Measurements from ENCODE around the gene DOP1A.

DNA sequence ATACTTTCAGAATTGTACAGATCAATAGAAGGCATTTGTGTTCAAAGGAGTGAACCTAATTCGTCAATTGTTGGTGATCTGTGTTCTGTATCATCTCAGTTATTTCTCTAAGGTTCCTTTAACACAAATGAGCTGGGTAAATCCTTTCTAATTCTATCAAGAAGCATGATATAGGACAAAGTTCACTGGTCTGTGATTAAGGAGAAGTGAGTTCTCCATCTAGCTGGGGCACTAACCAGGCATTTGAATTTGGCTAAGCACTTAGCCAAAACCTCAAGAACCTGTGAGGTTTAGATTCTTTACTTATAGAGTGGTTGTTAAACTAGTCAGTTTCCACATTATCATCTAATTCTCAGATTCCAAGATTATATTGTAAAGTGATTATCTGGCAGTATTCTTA lies 50.3 kb downstream of the DOP1A start:
- no peak for TF ChIP-seq EZH2 (IDR thresholded peaks at IDR 0.05; ENCODE audit: borderline replicate concordance, insufficient read depth, low read depth, low read length, poor library complexity, severe bottlenecking)
- TF ChIP-seq, protein P1, sequence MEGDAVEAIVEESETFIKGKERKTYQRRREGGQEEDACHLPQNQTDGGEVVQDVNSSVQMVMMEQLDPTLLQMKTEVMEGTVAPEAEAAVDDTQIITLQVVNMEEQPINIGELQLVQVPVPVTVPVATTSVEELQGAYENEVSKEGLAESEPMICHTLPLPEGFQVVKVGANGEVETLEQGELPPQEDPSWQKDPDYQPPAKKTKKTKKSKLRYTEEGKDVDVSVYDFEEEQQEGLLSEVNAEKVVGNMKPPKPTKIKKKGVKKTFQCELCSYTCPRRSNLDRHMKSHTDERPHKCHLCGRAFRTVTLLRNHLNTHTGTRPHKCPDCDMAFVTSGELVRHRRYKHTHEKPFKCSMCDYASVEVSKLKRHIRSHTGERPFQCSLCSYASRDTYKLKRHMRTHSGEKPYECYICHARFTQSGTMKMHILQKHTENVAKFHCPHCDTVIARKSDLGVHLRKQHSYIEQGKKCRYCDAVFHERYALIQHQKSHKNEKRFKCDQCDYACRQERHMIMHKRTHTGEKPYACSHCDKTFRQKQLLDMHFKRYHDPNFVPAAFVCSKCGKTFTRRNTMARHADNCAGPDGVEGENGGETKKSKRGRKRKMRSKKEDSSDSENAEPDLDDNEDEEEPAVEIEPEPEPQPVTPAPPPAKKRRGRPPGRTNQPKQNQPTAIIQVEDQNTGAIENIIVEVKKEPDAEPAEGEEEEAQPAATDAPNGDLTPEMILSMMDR (IDR thresholded peaks at IDR 0.05): no peak

Data from B cell (primary cell).